Kidney (tissue), 14 donors: ENCODE data around the gene SAMM50. TPM values are rescaled to one million over a fixed set of nuclear protein-coding genes. Genes with fewer than 3 reads are reported as not detected.

ENCODE experiments used
- DNase-seq, 5 donors: peaks; one replicate each; pipeline ENCODE4 v3.0.0-alpha.2; 2013 to 2020
- FAIRE-seq: peaks from 2 replicates; lab custom pipeline; 2012; peaks lifted over from hg19 to GRCh38; lab: Jason Lieb, UNC
- H3K27ac ChIP-seq, 2 donors: one replicate each; pipeline ENCODE4 v1.7.0; 2013; ENCODE audit warnings: low read depth in 2 of 2, low read length in 2 of 2, inconsistent platforms in 1 of 2
- H3K27me3 ChIP-seq: one replicate; pipeline ENCODE4 v1.7.1; 2013; ENCODE audit warnings: low read length, inconsistent platforms; ENCODE audit not compliant: control insufficient read depth, insufficient read depth
- H3K36me3 ChIP-seq, 3 donors: one replicate each; pipeline versions ENCODE4 v1.7.0 to v1.7.1; 2013; ENCODE audit warnings: low read length in 3 of 3, control low read depth in 1 of 3, inconsistent platforms in 1 of 3; ENCODE audit not compliant: insufficient read depth in 3 of 3, control insufficient read depth in 2 of 3
- H3K4me1 ChIP-seq, 3 donors: one replicate each; pipeline versions ENCODE4 v1.7.0 to v1.7.1; 2013; ENCODE audit warnings: low read length in 3 of 3, inconsistent platforms in 1 of 3, low read depth in 1 of 3; ENCODE audit not compliant: control insufficient read depth in 2 of 3, insufficient read depth in 2 of 3
- H3K4me3 ChIP-seq, 3 donors: one replicate each; pipeline versions ENCODE4 v1.7.0 to v1.8.1; 2013; ENCODE audit warnings: low read length in 3 of 3, control low read depth in 1 of 3, inconsistent platforms in 1 of 3
- H3K9ac ChIP-seq, 3 donors: one replicate each; pipeline versions ENCODE4 v1.7.0 to v1.7.1; 2013; ENCODE audit warnings: low read length in 3 of 3, control low read depth in 1 of 3, inconsistent platforms in 1 of 3
- H3K9me3 ChIP-seq, 3 donors: one replicate each; pipeline versions ENCODE4 v1.7.0 to v1.7.1; 2013; ENCODE audit warnings: low read length in 3 of 3, control low read depth in 1 of 3, inconsistent platforms in 1 of 3; ENCODE audit not compliant: control insufficient read depth in 2 of 3, insufficient read depth in 1 of 3
- CTCF ChIP-seq: IDR thresholded peaks from 3 replicates; pipeline ENCODE4 v1.5.1; 2012; ENCODE audit warnings: mild to moderate bottlenecking, moderate library complexity, borderline replicate concordance; ENCODE audit not compliant: insufficient read depth; ENCODE audit errors: extremely low read depth
- intact Hi-C: fragments of 100-400 bp; cut with DNase I; formaldehyde crosslinking; loops from one replicate; pipeline ENCODE4 v1.11.1; 2022
- polyA plus RNA-seq: library from polyadenylated mRNA; stranded (reverse); fragments of 350-450 nt; fragmentation: Illumina TruSeq; extraction: RNeasy Lipid Tissue Mini Kit (QIAGEN cat#74804); gene quantifications from one replicate; pipeline ENCODE4 v1.2.3, GENCODE V29; 2014; ENCODE audit warnings: low read depth, low replicate concordance; ENCODE audit not compliant: insufficient read depth
- total RNA-seq: library from RNA; stranded (reverse); fragmentation: NEBNext Ultra II Directional; extraction: Animal tissue kit (Norgen Biotek cat#: 25700); gene quantifications from one replicate; pipeline ENCODE4 v1.2.1, GENCODE V29; 2021
- donor health status: control.
- donor health status: control.
- donor health status: control.
- donor health status: control.
- donor health status: control.
- donor health status: DM: yes; HTN: yes; CAD: no.
- donor health status: Normal renal cell carcinoma (clear cell type).

The SAMM50 gene
- total and polyA plus RNA-seq, 2 donors from 2014 or later: 34.9 to 57.0 TPM

DNA sequence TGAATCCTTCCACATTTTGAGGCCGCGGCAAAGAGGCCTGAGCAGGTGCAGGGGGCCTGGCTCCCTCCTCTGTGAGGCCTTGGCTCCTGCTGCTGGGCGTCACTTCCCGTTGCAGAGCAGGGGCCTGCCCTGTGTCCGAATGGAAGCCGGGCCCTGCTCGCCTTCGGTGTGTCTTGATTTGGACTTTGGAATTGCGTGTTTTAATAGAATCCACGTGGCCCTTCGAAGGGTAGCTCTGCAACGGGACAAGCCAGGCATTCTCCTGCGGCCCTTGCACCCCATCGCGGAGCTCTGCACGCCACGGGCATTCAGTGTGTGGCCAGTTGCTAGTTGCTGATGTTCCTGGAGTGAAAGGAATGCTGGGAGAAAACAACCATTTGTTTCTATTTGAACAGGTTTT is 25.8 kb downstream of the SAMM50 start:
- TF ChIP-seq CTCF: no peak
- Histone ChIP-seq H3K9me3 (no peaks in the 10 kb centered on the region), H3K4me1 (no peaks in the 10 kb centered on the region), H3K9ac (no peak overlapping the region), H3K36me3 (peaks cover 5 to 45% (median 38%) of the 10 kb centered on the region in 3 donors), H3K4me3 (no peak overlapping the region), H3K27me3 (no peaks in the 10 kb centered on the region), H3K27ac (no peak overlapping the region)
- FAIRE-seq: no peak
- intact Hi-C loops: no loop called here
- no peak for DNase-seq

- peaks cover 6 to 35% (median 34%) of the 10 kb centered on the region in 3 donors for H3K36me3 ChIP-seq
- no peaks in the 10 kb centered on the region for H3K9me3 ChIP-seq
- no peak overlapping the region for H3K27ac ChIP-seq
- TF ChIP-seq CTCF: no peak
- no peak overlapping the region for H3K4me3 ChIP-seq
- no peaks in the 10 kb centered on the region for H3K27me3 ChIP-seq
- no peak overlapping the region for H3K9ac ChIP-seq
- FAIRE-seq: no peak
- DNase-seq: no peak
- no peaks in the 10 kb centered on the region for H3K4me1 ChIP-seq
- intact Hi-C loops: no loop called here
These were observed 28.6 kb downstream of the SAMM50 start for GRCh38 chr22:43983808-43984207.

GRCh38 chr22:43985532-43985931 is 30.3 kb downstream of the SAMM50 start:
- no peak for FAIRE-seq
- no peak overlapping the region for H3K9ac ChIP-seq
- no peak for TF ChIP-seq CTCF
- H3K27me3 ChIP-seq: no peaks in the 10 kb centered on the region
- H3K4me1 ChIP-seq: no peaks in the 10 kb centered on the region
- no peak overlapping the region for H3K27ac ChIP-seq
- peaks cover 8 to 33% (median 32%) of the 10 kb centered on the region in 3 donors for H3K36me3 ChIP-seq
- intact Hi-C loops: no loop called here
- no peak for DNase-seq
- H3K4me3 ChIP-seq: no peak overlapping the region
- H3K9me3 ChIP-seq: no peaks in the 10 kb centered on the region
